ENCODE measurements around the gene ITPRIPL2.

ITPRIPL2 gene

GRCh38 chr16:19113577-19114358 lies at the start of gene ITPRIPL2:
TSS of gene ITPRIPL2 (plus strand) at chr16:19113964. CDS start at chr16:19114462, 498 bp downstream.
- DNase-seq = no peak

DNA sequence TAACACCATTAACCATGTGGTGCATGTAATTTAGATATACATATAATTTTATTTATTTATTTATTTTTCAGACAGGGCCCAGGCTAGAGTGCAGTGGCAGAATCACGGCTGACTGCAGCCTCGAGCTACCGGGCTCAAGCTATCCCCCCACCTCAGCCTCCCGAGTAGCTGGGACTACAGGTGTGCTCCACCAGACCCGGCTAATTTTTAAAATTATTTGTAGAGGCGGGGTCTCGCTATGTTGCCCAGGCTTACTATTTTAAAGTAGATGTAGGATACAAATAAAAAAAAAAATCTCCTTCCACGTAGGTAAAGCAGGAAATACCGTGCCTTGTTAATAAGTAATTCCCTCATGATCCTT lies 46.8 kb upstream of the ITPRIPL2 start:
- DNase-seq = no peak

- DNase-seq = peak; percentile 98
Observed at GRCh38 chr16:19067349-19068236, 46.2 kb upstream of the ITPRIPL2 start, which contains the start of gene COQ7. TSS of gene COQ7 (plus strand) at chr16:19067614. CDS start at chr16:19067665, 51 bp downstream.

- DNase-seq = no peak
Observed at GRCh38 chr16:19068237-19068815, 45.4 kb upstream of the ITPRIPL2 start.

GRCh38 chr16:19071811-19072777 lies 41.7 kb upstream of the ITPRIPL2 start:
- no peak for DNase-seq

DNA sequence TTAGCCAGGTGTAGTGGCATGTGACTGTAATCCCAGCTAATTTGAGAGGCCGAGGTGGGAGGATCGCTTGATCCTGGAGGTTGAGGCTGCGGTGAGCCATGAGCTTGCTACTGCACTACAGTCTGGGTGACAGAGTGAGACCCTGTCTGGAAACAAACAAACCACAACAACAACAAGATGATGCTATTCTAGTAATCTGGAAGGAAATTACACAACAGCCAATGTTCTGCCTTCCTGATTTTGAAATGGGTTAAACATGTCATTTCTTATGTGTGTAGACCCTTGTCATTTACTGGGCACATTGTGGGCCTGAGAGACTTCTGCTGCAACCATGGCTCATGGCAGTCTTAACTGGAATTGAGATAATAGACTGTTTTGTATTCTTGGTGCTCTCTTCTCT lies 40.4 kb upstream of the ITPRIPL2 start:
- no peak for DNase-seq

- DNase-seq = no peak
Observed at GRCh38 chr16:19073863-19074262, 39.9 kb upstream of the ITPRIPL2 start.

GRCh38 chr16:19075511-19075910 lies 38.3 kb upstream of the ITPRIPL2 start:
- no peak for DNase-seq

GRCh38 chr16:19077879-19078278 lies 35.9 kb upstream of the ITPRIPL2 start:
- no peak for DNase-seq

- DNase-seq = no peak
Observed at GRCh38 chr16:19083670-19084069, 30.1 kb upstream of the ITPRIPL2 start.

DNA sequence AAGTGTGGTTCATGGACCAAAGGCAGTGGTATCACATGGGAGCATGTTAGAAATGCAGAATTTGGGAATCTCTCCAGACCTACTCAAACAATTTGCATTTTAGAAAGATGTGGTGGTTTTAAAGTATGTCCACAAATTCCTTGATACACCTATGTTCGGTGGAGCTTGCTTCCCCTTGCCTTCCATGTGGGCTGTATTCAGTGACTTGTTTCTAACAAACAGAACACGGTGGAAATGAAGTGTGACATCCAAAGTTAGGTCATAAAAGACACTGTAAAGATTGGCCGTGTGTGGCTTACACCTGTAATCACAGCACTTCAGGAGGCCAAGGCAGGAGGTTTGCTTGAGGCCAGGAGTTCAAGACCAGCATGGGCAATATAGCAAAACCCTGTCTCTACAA lies 29.6 kb upstream of the ITPRIPL2 start:
- no peak for DNase-seq

GRCh38 chr16:19084879-19085278 lies 28.9 kb upstream of the ITPRIPL2 start:
- DNase-seq = no peak

- DNase-seq = no peak
Observed at GRCh38 chr16:19085679-19086200, 28.0 kb upstream of the ITPRIPL2 start.

DNA sequence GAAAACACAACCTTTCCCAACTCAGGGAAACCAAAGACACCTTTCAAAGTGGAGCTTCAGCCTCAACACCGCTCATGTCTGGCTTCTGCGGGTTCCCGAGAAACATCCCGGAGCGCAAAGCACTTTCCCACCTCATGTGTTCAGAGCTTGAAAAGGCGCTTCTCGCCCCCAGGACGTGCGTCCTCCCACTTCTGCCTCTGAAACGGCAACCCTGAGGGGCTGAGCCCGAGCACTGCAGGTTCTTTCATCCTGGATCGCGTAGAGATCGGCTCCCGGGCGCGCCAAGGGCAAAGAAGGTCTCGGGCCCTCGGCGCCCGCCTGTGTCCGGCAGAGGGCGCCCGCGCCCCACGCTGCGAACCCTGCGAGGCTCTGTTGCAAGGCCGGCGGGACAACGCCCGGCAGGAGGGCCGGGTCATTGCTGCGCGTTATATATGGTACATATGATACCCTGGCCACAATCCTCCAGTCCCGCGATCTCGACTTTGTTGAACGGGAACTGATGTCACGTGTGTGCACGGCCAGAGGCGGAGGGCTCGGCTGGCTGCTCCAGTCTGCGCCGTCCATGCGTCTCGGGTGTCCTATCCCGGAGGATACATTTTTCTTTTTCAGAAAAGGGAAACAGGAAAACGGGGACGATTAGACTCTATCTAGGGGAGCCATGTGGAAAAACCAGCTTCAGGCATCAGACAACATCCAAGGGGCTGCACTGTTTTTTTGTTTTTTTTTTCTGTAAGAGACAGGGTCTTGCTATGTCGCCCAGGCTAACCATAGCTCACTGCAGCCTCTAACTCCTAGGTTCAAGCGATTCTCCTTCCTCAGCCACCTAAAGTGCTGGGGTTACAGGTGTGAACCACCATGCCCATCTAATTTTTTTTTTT lies 27.2 kb upstream of the ITPRIPL2 start:
- peak; percentile 47 for DNase-seq

- DNase-seq = no peak
Observed at GRCh38 chr16:19088341-19088916, 25.3 kb upstream of the ITPRIPL2 start.

- DNase-seq = no peak
Observed at GRCh38 chr16:19089410-19089955, 24.3 kb upstream of the ITPRIPL2 start.

DNA sequence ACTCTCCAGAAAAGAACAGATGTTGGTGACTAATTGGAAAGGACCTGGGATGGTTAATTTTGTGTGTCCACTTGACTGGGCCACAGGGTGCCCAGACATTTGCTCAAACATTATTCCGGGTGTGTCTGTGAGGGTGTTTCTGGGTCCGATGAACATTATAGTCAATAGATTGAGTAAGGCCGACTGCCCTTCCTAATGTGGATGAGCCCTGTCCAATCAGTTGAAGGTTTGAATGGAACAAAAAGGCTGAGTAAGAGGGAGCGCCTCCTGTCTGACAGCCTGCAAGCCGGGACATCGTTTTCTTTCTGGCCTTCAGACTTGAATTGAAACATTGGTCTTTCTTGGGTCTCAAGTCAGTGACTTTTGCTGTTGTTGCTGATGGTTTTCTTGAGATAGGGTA lies 22.8 kb upstream of the ITPRIPL2 start:
- no peak for DNase-seq

DNA sequence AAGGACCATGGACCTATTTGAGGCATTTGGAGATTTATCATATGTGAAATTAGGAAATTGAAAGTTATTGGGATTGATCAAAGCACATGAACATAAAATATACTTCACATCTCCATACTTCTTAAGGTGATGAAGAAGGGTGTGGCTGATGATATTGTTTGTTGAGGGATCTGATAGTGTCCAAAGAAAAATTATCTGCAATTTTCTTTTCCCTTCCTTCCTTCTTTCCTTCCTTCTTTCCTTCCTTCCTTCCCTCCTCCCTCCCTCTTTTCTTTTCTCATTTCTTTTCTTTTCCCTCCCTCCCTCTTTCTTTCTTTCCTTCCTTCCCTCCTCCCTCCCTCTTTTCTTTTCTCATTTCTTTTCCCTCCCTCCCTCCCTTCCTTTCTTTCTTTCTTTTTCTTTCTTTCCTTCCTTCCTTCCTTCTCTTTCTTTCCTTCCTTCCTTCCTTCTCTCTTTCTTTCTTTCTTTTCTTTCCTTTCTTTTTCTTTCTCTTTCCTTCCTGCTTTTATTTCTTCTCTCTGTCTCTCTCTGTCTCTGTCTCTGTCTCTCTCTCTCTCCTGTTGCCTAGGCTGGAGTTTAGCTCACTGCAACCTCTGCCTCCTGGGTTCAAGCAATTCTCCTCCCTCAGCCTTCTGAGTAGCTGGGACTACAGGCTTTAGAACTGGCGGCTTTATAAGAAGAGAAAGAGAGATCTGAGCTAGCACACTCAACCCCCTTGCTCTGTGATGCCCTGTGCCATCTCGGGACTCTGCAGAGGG lies 20.9 kb upstream of the ITPRIPL2 start:
- DNase-seq = no peak
